ENCODE results near the gene FAM83G. TPM values are rescaled to one million over a fixed set of nuclear protein-coding genes. Genes with fewer than 3 reads are reported as not detected.

Gene FAM83G
- total RNA-seq, 1 experiment from 2014 or later: 38.7 TPM

- no peak for DNase-seq
- Histone ChIP-seq H3K56ac (ENCODE audit: insufficient read length, low read depth, low read length) (no peak overlapping the region), H4K8ac (replicated peaks; ENCODE audit: insufficient read length, low read depth, low read length) (no peak overlapping the region), H3K14ac (ENCODE audit: insufficient read depth, low read length) (no peak overlapping the region), H2AK5ac (ENCODE audit: insufficient read length, low read length) (no peak overlapping the region), H3K27ac (ENCODE audit: insufficient read length, low read depth, low read length) (no peak overlapping the region), H3K23me2 (ENCODE audit: insufficient read length, low read depth, low read length, poor library complexity, severe bottlenecking) (no peaks in the 10 kb centered on the region), H3K4ac (ENCODE audit: low read depth, low read length) (no peak overlapping the region), H2BK5ac (ENCODE audit: insufficient read length, low read length) (no peak overlapping the region), H2BK120ac (ENCODE audit: low read depth, low read length, poor library complexity, severe bottlenecking) (no peak overlapping the region), H3K9ac (ENCODE audit: extremely low read depth, insufficient read length, low read length) (no peak overlapping the region), H2BK15ac (ENCODE audit: low read depth, low read length) (no peak overlapping the region), H4K20me1 (ENCODE audit: control insufficient read depth, insufficient read depth, insufficient read length) (no peaks in the 10 kb centered on the region), H3K79me1 (ENCODE audit: insufficient read depth, low read depth, low read length, poor library complexity, severe bottlenecking) (no peaks in the 10 kb centered on the region), H3K4me1 (ENCODE audit: insufficient read depth, low read length) (no peaks in the 10 kb centered on the region), H3T11ph (ENCODE audit: low read length) (no peak overlapping the region), H2AFZ (ENCODE audit: low read length) (no peak overlapping the region), H3K9me3 (ENCODE audit: control insufficient read depth, low read depth, low read length) (no peaks in the 10 kb centered on the region), H3K4me2 (ENCODE audit: insufficient read depth, insufficient read length, low read length) (no peak overlapping the region), H4K5ac (ENCODE audit: insufficient read length, low read depth, low read length) (no peak overlapping the region), H3K23ac (ENCODE audit: insufficient read length, low read depth, low read length) (no peak overlapping the region), H2BK20ac (ENCODE audit: low read depth, low read length, poor library complexity, severe bottlenecking) (no peak overlapping the region), H3K79me2 (ENCODE audit: insufficient read depth, low read length) (peaks cover 1% of the 10 kb centered on the region; the same call in 1 of the 2 replicates), H3K18ac (ENCODE audit: insufficient read length, low read depth, low read length) (no peak overlapping the region), H4K91ac (ENCODE audit: insufficient read length, low read depth, low read length) (no peak overlapping the region), H2BK12ac (ENCODE audit: insufficient read length, low read depth, low read length) (no peak overlapping the region), H3K27me3 (ENCODE audit: insufficient read depth, low read length) (no peaks in the 10 kb centered on the region)
- no peak overlapping the region for H3K27ac Mint-ChIP-seq
- peaks cover 4 to 8% of the 10 kb centered on the region in 2 experiments for H3K9me3 Mint-ChIP-seq
- no peak overlapping the region for H3K4me3 Mint-ChIP-seq
- no CpG with 5 or more reads among the region's 2 CpGs for WGBS (ENCODE audit: extremely low coverage, insufficient read length, low lambda C conversion rate)
- no peaks in the 10 kb centered on the region; the same call in 1 of the 2 replicates for H3K27me3 Mint-ChIP-seq (ENCODE audit: low read depth)
- peaks cover 5 to 9% of the 10 kb centered on the region in 2 experiments; a peak in 3 of 4 replicates for H3K4me1 Mint-ChIP-seq
- H3K36me3 Mint-ChIP-seq (ENCODE audit: insufficient read depth in 1 of 3, low read depth in 3 of 3): peaks cover 20 to 49% (median 33%) of the 10 kb centered on the region in 3 experiments
- TF ChIP-seq CTCF (conservative IDR thresholded peaks at IDR 0.05): no peak
Measured at GRCh38 chr17:18996458-18996857, 8.1 kb downstream of the FAM83G start.
